OCI-LY1 (cell line): ENCODE measurements around the gene ZNRF3.

ENCODE experiments used
- EZH2 ChIP-seq: fragments of 200-600 bp; sonication (generic), shearing (Covaris generic); IDR thresholded peaks from 2 replicates; pipeline ENCODE4 v1.8.0; 2017; ENCODE audit warnings: borderline replicate concordance, mixed run types, mild to moderate bottlenecking, antibody characterized with exemption, low read length, moderate library complexity, mixed read lengths
- TF ChIP-seq, protein P1 (sequence below): fragments of 200-600 bp; sonication (generic), shearing (Covaris generic); IDR thresholded peaks from 2 replicates; pipeline ENCODE4 v1.5.1; 2017; ENCODE audit warnings: mild to moderate bottlenecking, antibody characterized with exemption, low read length, moderate library complexity, mixed read lengths

DNA sequence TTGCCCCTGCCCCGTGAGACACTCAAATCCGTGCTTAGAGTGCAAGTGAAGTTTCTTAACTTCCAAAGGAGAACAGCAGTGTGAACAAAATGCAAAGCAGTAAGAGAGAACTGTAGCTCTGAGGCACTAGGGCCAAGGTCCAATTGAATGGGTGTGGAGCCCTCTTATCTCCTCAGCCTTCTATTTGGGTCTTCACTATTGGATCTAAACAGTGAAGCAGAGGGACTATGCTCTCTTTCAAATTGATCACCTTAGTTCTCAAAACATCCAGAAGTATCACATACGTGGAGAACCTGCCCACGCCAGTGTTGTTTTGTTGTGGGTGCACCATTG is 128.7 kb downstream of the ZNRF3 start:
- TF ChIP-seq, protein P1, sequence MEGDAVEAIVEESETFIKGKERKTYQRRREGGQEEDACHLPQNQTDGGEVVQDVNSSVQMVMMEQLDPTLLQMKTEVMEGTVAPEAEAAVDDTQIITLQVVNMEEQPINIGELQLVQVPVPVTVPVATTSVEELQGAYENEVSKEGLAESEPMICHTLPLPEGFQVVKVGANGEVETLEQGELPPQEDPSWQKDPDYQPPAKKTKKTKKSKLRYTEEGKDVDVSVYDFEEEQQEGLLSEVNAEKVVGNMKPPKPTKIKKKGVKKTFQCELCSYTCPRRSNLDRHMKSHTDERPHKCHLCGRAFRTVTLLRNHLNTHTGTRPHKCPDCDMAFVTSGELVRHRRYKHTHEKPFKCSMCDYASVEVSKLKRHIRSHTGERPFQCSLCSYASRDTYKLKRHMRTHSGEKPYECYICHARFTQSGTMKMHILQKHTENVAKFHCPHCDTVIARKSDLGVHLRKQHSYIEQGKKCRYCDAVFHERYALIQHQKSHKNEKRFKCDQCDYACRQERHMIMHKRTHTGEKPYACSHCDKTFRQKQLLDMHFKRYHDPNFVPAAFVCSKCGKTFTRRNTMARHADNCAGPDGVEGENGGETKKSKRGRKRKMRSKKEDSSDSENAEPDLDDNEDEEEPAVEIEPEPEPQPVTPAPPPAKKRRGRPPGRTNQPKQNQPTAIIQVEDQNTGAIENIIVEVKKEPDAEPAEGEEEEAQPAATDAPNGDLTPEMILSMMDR: no peak
- TF ChIP-seq EZH2: no peak
